Erythroblast (primary cell): ENCODE data around the gene MYO9B.
A peak's percentile ranks its signal among the peaks of the same experiment; 100 is the strongest.

Experiments
- DNase-seq, 2 experiments: peaks; one replicate each; lab custom pipeline; 2025; lab: John Stamatoyannopoulos, UW
- GATA1 ChIP-seq: IDR thresholded peaks from 2 replicates; pipeline ENCODE4 v1.6.1; 2011; ENCODE audit warnings: low read depth, mild to moderate bottlenecking, control low read depth, low read length, moderate library complexity
- POLR2A ChIP-seq: IDR thresholded peaks from 2 replicates; pipeline ENCODE4 v1.6.1; 2011; ENCODE audit warnings: mild to moderate bottlenecking, low read length

Gene MYO9B

GRCh38 chr19:17194608-17195007 lies 119.0 kb downstream of the MYO9B start:
- DNase-seq, result no peak

GRCh38 chr19:17195106-17195505 lies 119.5 kb downstream of the MYO9B start:
- TF ChIP-seq POLR2A (no peak), GATA1 (no peak)
- DNase-seq, result no peak

More at GRCh38 chr19:17194608-17195007, 119.0 kb downstream of the MYO9B start:
- TF ChIP-seq POLR2A, result no peak
- TF ChIP-seq GATA1, result no peak

- no peak for DNase-seq
- no peak for TF ChIP-seq GATA1
- TF ChIP-seq POLR2A, result no peak
Observed at GRCh38 chr19:17196610-17197009, 121.0 kb downstream of the MYO9B start.

- TF ChIP-seq GATA1, result no peak
Observed at GRCh38 chr19:17197666-17198065, 122.1 kb downstream of the MYO9B start.

GRCh38 chr19:17200408-17201079 lies 125.0 kb downstream of the MYO9B start:
- DNase-seq, result peak in 1 of 2 experiments; percentile 33
- no peak for TF ChIP-seq GATA1
- no peak for TF ChIP-seq POLR2A

More at GRCh38 chr19:17197666-17198065, 122.1 kb downstream of the MYO9B start:
- DNase-seq, result no peak

- peak in 1 of 2 experiments; percentile 23 for DNase-seq
- no peak for TF ChIP-seq GATA1
- no peak for TF ChIP-seq POLR2A
Observed at GRCh38 chr19:17202249-17202648, 126.7 kb downstream of the MYO9B start.

- TF ChIP-seq GATA1 (no peak), POLR2A (no peak)
- no peak for DNase-seq
Observed at GRCh38 chr19:17202713-17203112, 127.1 kb downstream of the MYO9B start.

GRCh38 chr19:17205237-17206140 lies 129.9 kb downstream of the MYO9B start:
- peak; percentile 77 to 85 for DNase-seq
- no peak for TF ChIP-seq GATA1
- no peak for TF ChIP-seq POLR2A

GRCh38 chr19:17206736-17207581 lies 131.4 kb downstream of the MYO9B start:
- no peak for TF ChIP-seq GATA1
- no peak for TF ChIP-seq POLR2A
- DNase-seq, result no peak

- peak; percentile 75 to 79 for DNase-seq
- TF ChIP-seq GATA1 (no peak), POLR2A (no peak)
Observed at GRCh38 chr19:17209126-17210036, 133.8 kb downstream of the MYO9B start.

GRCh38 chr19:17210296-17210695 lies 134.7 kb downstream of the MYO9B start:
- TF ChIP-seq POLR2A (no peak), GATA1 (no peak)
- DNase-seq, result no peak

GRCh38 chr19:17211547-17212446 lies 136.2 kb downstream of the MYO9B start:
- TF ChIP-seq GATA1 (no peak), POLR2A (no peak)
- DNase-seq, result no peak
